SK-N-SH treated with all-trans-retinoic acid at 6 μM for 48 hours (cell line): ENCODE data around the gene HOXC4.

Experiments used
- ARNTL ChIP-seq: fragments of 450-650 bp; formaldehyde crosslinking; IDR thresholded peaks from 2 replicates; pipeline ENCODE4 v1.5.0; 2020; ENCODE audit warnings: low read depth, mild to moderate bottlenecking, moderate library complexity, borderline replicate concordance
- ESRRG ChIP-seq: fragments of 250-450 bp; sonication (Bioruptor Pico); IDR thresholded peaks from 2 replicates; pipeline ENCODE4 v1.6.1; 2021; ENCODE audit warnings: mild to moderate bottlenecking
- PATZ1 ChIP-seq: fragments of 250-450 bp; sonication (Bioruptor Pico); IDR thresholded peaks from 2 replicates; pipeline ENCODE4 v1.8.0; 2020; ENCODE audit warnings: mild to moderate bottlenecking, moderate library complexity, borderline replicate concordance
- POU6F1 ChIP-seq: fragments of 250-450 bp; sonication (Bioruptor Pico); IDR thresholded peaks from 2 replicates; pipeline ENCODE4 v1.8.0; 2021; ENCODE audit warnings: low read depth, mild to moderate bottlenecking, moderate library complexity, borderline replicate concordance
- PPARA ChIP-seq: fragments of 250-450 bp; sonication (Bioruptor Pico); IDR thresholded peaks from 2 replicates; pipeline ENCODE4 v1.5.0; 2020; ENCODE audit warnings: mild to moderate bottlenecking, borderline replicate concordance
- ZFP3 ChIP-seq: fragments of 250-450 bp; sonication (Bioruptor Pico); IDR thresholded peaks from 2 replicates; pipeline ENCODE4 v1.5.0; 2020; ENCODE audit warnings: mild to moderate bottlenecking, moderate library complexity
- ZFP30 ChIP-seq: fragments of 450-650 bp; formaldehyde crosslinking; IDR thresholded peaks from 2 replicates; pipeline ENCODE4 v1.5.0; 2022; ENCODE audit warnings: mild to moderate bottlenecking, moderate library complexity

GRCh38 chr12:54053751-54054741, at the start of gene HOXC4:
- TF ChIP-seq ZFP3 (CRISPR knock-in tag), result no peak
- no peak for TF ChIP-seq PATZ1 (CRISPR knock-in tag)
- TF ChIP-seq PPARA (CRISPR knock-in tag), result no peak
- no peak for TF ChIP-seq ZFP30 (CRISPR knock-in tag)
- TF ChIP-seq ARNTL (CRISPR knock-in tag), result no peak
- no peak for TF ChIP-seq ESRRG (CRISPR knock-in tag)
- no peak for TF ChIP-seq POU6F1
